ENCODE results near the gene TLR2.

The TLR2 gene

GRCh38 chr4:153684182-153684970 lies at the start of gene TLR2:
Gene TLR2 (plus strand): TSS chr4:153684280. CDS start chr4:153702908, 18,628 bp downstream.
- DNase-seq (ENCODE audit: low read depth) = no peak
- peak within 1 kb of the TSS; percentile 55 for H3K4me3 ChIP-seq (ENCODE audit: low read length)
- TF ChIP-seq CTCF (conservative IDR thresholded peaks at IDR 0.05; ENCODE audit: low read depth, low read length) = no peak

DNA sequence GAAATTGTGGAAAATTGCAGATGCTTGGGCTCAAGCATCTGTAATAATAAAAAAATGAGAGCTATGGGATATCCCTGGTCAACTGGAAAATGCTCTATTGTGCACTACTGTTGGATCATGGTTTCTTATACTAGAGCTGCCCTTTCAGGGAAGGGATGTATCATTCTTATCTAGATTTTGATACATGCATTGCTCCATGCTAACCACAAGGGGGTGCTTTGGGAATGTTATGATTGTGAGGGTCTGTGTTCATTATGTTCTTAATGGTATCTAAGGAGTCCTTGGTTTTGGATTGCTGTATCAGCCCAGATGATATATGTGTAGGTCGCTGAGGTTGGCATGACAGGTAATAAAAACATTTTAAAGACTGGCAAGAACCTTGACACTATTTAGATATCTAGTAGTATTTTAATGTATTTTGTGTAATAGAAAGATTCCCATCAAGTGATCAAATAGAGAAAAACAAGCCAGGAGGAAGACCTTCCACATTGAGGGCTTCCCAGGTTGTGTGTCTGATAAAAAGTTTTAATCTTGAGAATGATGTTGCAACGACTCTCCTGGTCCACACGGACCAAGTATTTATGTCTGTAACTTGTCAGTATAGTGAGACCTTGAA lies 49.2 kb upstream of the TLR2 start:
- TF ChIP-seq CTCF (conservative IDR thresholded peaks at IDR 0.05; ENCODE audit: low read depth, low read length) = peak; percentile 75
- no peak overlapping the region for H3K4me3 ChIP-seq (ENCODE audit: low read length)
- DNase-seq (ENCODE audit: low read depth) = no peak

DNA sequence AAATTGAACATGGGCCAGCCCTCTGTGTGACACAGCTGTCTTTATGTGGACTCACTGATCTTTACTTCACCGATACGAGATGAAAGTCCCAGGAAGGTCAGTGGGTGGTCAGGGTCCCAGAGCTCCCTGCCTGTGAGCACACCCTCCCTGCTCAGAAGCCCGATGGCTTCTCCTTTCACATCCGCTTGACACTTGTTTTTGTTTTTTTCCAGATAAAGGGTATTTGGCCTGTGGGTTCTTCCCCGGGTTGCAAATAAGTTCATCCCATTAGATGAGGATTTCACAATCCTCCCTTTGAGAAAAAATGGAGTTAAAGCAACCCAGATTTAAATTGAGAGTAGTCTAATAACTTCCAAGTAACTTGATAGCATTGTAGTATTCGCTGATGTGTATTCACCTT lies 48.2 kb upstream of the TLR2 start:
- no peak for TF ChIP-seq CTCF (conservative IDR thresholded peaks at IDR 0.05; ENCODE audit: low read depth, low read length)

DNA sequence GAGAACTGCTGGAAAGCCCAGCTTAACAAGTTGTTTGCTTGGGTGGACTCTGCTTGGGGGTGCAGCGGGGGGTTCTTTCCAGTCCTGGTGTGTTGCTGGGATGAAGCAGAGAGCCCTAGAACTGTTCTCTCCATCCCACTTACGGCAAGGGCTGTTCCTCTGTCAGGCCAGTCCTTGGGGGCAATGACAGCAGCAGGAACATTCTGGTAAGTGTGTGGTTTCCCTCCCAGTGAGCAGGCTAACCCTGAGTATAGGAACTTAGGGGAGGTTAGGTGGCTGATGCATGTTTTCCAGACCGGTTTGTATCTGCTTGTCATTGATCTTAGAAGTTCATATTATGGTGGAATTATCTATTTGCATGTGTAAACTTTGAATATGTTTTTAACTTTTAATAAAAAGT lies 46.9 kb upstream of the TLR2 start:
- TF ChIP-seq CTCF (conservative IDR thresholded peaks at IDR 0.05; ENCODE audit: low read depth, low read length) = no peak
- no peak for DNase-seq (ENCODE audit: low read depth)
- no peak overlapping the region for H3K4me3 ChIP-seq (ENCODE audit: low read length)

More for the DNA sequence above, 48.2 kb upstream of the TLR2 start:
- no peak overlapping the region for H3K4me3 ChIP-seq (ENCODE audit: low read length)
- no peak for DNase-seq (ENCODE audit: low read depth)

DNA sequence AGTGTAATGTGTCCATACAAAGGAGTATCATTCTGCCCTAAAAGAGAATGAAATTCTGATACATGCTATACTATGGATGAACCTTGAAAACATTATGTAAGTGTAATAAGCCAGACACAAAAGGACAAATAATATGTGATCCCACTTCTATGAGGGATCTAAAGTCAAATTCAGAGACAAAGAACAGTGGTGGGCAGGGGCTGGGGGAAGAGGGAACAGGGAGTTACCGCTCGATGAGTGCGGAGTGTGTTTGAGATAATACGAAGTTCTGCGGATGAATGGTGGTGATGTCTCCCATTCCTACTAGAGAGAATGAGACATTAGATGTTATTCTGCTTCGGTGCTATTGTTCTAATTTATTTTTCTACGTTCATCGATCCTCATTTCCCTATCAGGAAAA lies 46.1 kb upstream of the TLR2 start:
- DNase-seq (ENCODE audit: low read depth) = no peak
- TF ChIP-seq CTCF (conservative IDR thresholded peaks at IDR 0.05; ENCODE audit: low read depth, low read length) = no peak
- no peak overlapping the region for H3K4me3 ChIP-seq (ENCODE audit: low read length)

- DNase-seq (ENCODE audit: low read depth) = no peak
- H3K4me3 ChIP-seq (ENCODE audit: low read length) = no peak overlapping the region
- TF ChIP-seq CTCF (conservative IDR thresholded peaks at IDR 0.05; ENCODE audit: low read depth, low read length) = no peak
Measured at GRCh38 chr4:153638999-153639398, 45.1 kb upstream of the TLR2 start.
